DOHH2 (cell line): ENCODE data around the gene MVK.

Experiments
- H3F3A ChIP-seq: fragments of 200-600 bp; sonication (generic), shearing (Covaris generic); 2 replicates; pipeline ENCODE4 v1.6.0; 2016; ENCODE audit warnings: antibody characterized with exemption, mild to moderate bottlenecking; ENCODE audit not compliant: control insufficient read depth, insufficient read depth
- H3K27ac ChIP-seq: fragments of 200-600 bp; sonication (generic); 2 replicates; pipeline ENCODE4 v1.5.1; 2014; ENCODE audit warnings: low read depth, mild to moderate bottlenecking, low read length, moderate library complexity
- H3K27me3 ChIP-seq: fragments of 200-600 bp; sonication (generic); 2 replicates; pipeline ENCODE4 v1.6.1; 2014; ENCODE audit warnings: mild to moderate bottlenecking, low read length, mixed read lengths; ENCODE audit not compliant: control insufficient read depth
- H3K36me3 ChIP-seq: fragments of 200-600 bp; sonication (generic); 2 replicates; pipeline ENCODE4 v1.6.1; 2014; ENCODE audit warnings: mild to moderate bottlenecking, low read length, moderate library complexity, mixed read lengths; ENCODE audit not compliant: control insufficient read depth
- H3K4me1 ChIP-seq: fragments of 200-600 bp; sonication (generic); 2 replicates; pipeline ENCODE4 v1.6.1; 2014; ENCODE audit warnings: mild to moderate bottlenecking, low read length, mixed read lengths; ENCODE audit not compliant: control insufficient read depth
- H3K4me2 ChIP-seq: fragments of 200-600 bp; sonication (generic); 2 replicates; pipeline ENCODE4 v1.6.0; 2014; ENCODE audit warnings: mild to moderate bottlenecking, low read length, moderate library complexity
- H3K4me3 ChIP-seq: fragments of 200-600 bp; sonication (generic); 2 replicates; pipeline ENCODE4 v1.5.1; 2014; ENCODE audit warnings: mild to moderate bottlenecking, low read length, mixed read lengths
- H3K79me2 ChIP-seq: fragments of 200-600 bp; sonication (generic); 2 replicates; pipeline ENCODE4 v1.6.1; 2014; ENCODE audit warnings: mild to moderate bottlenecking, low read length, mixed read lengths; ENCODE audit not compliant: control insufficient read depth
- H3K9me2 ChIP-seq: fragments of 200-600 bp; sonication (generic); replicated peaks from 2 replicates; pipeline ENCODE4 v1.6.1; 2014; ENCODE audit warnings: mild to moderate bottlenecking, low read length, mixed read lengths; ENCODE audit not compliant: control insufficient read depth
- H3K9me3 ChIP-seq: fragments of 200-600 bp; sonication (generic); 2 replicates; pipeline ENCODE4 v1.6.1; 2014; ENCODE audit warnings: antibody characterized with exemption, low read length, mixed read lengths; ENCODE audit not compliant: control insufficient read depth, insufficient read depth
- H4K20me1 ChIP-seq: fragments of 200-600 bp; sonication (generic); 2 replicates; pipeline ENCODE4 v1.6.0; 2014; ENCODE audit warnings: low read depth, mild to moderate bottlenecking, antibody characterized with exemption, low read length, moderate library complexity; ENCODE audit not compliant: control insufficient read depth, insufficient read depth
- CTCF ChIP-seq: fragments of 200-600 bp; sonication (generic); IDR thresholded peaks from one replicate; pipeline ENCODE4 v1.5.1; 2014; ENCODE audit warnings: antibody characterized with exemption, mild to moderate bottlenecking, low read depth, low read length; ENCODE audit not compliant: poor library complexity, severe bottlenecking
- EZH2phosphoT487 ChIP-seq: fragments of 200-600 bp; sonication (generic); IDR thresholded peaks from 2 replicates; pipeline ENCODE4 v1.6.1; 2017; ENCODE audit warnings: borderline replicate concordance, mild to moderate bottlenecking, antibody characterized with exemption, low read length, moderate library complexity, mixed read lengths

Gene MVK

GRCh38 chr12:109589240-109589590 is 15.6 kb downstream of the MVK start:
- TF ChIP-seq CTCF: no peak
- no peak for TF ChIP-seq EZH2phosphoT487
- Histone ChIP-seq H3K4me3 (no peak overlapping the region), H3K27me3 (no peaks in the 10 kb centered on the region), H3K36me3 (peaks cover 72% of the 10 kb centered on the region), H3K4me2 (no peak overlapping the region), H3F3A (no peaks in the 10 kb centered on the region), H3K9me3 (no peaks in the 10 kb centered on the region), H3K4me1 (no peaks in the 10 kb centered on the region), H3K9me2 (no peaks in the 10 kb centered on the region), H3K79me2 (no peaks in the 10 kb centered on the region), H3K27ac (no peak overlapping the region), H4K20me1 (no peaks in the 10 kb centered on the region)

GRCh38 chr12:109589691-109590245 is 16.2 kb downstream of the MVK start:
- Histone ChIP-seq H3K36me3 (peaks cover 74% of the 10 kb centered on the region), H3K4me2 (no peak overlapping the region), H3K27ac (no peak overlapping the region), H3K9me3 (no peaks in the 10 kb centered on the region), H3K27me3 (no peaks in the 10 kb centered on the region), H3F3A (no peaks in the 10 kb centered on the region), H3K9me2 (no peaks in the 10 kb centered on the region), H3K4me1 (no peaks in the 10 kb centered on the region), H4K20me1 (no peaks in the 10 kb centered on the region), H3K4me3 (no peak overlapping the region), H3K79me2 (no peaks in the 10 kb centered on the region)
- TF ChIP-seq EZH2phosphoT487: no peak
- TF ChIP-seq CTCF: no peak

- Histone ChIP-seq H3K4me3 (no peak overlapping the region), H3K4me1 (no peaks in the 10 kb centered on the region), H3K79me2 (no peaks in the 10 kb centered on the region), H4K20me1 (no peaks in the 10 kb centered on the region), H3K4me2 (no peak overlapping the region), H3K9me3 (no peaks in the 10 kb centered on the region), H3K27ac (no peak overlapping the region), H3K36me3 (peaks cover 74% of the 10 kb centered on the region), H3K27me3 (no peaks in the 10 kb centered on the region), H3F3A (no peaks in the 10 kb centered on the region), H3K9me2 (no peaks in the 10 kb centered on the region)
- TF ChIP-seq CTCF (no peak), EZH2phosphoT487 (no peak)
Measured at GRCh38 chr12:109590566-109590965, 17.0 kb downstream of the MVK start.
